Stimulated activated naive CD8-positive, alpha-beta T cell treated with anti-CD3 and anti-CD28 coated beads, Interleukin-15, Interleukin-2, amounts not matched to agents 100 ng/mL and 50 ng/mL, for 24 hours (primary cell): ENCODE results near the gene CD53.

Experiments
- H3K27ac Mint-ChIP-seq: one replicate; pipeline ENCODE4 v1.8.0; 2021; ENCODE audit warnings: mild to moderate bottlenecking, mixed read lengths
- H3K27me3 Mint-ChIP-seq: one replicate; pipeline ENCODE4 v1.8.0; 2021; ENCODE audit warnings: mixed read lengths
- H3K36me3 Mint-ChIP-seq: one replicate; pipeline ENCODE4 v1.8.0; 2021; ENCODE audit warnings: low read depth, mixed read lengths
- H3K4me1 Mint-ChIP-seq: one replicate; pipeline ENCODE4 v1.8.0; 2021; ENCODE audit warnings: low read depth, mixed read lengths
- H3K4me3 Mint-ChIP-seq: one replicate; pipeline ENCODE4 v1.8.0; 2021; ENCODE audit warnings: mild to moderate bottlenecking, mixed read lengths
- H3K9me3 Mint-ChIP-seq: one replicate; pipeline ENCODE4 v1.8.0; 2021; ENCODE audit warnings: mixed read lengths

CD53 gene

GRCh38 chr1:110888641-110889040, 15.7 kb downstream of the CD53 start:
- Mint-ChIP-seq H3K27ac (peak overlapping the region; percentile 95), H3K27me3 (no peaks in the 10 kb centered on the region), H3K4me1 (peaks cover 97% of the 10 kb centered on the region), H3K4me3 (no peak overlapping the region), H3K9me3 (peaks cover 7% of the 10 kb centered on the region), H3K36me3 (peaks cover 68% of the 10 kb centered on the region)

- H3K27ac Mint-ChIP-seq, result peak overlapping the region; percentile 77
- H3K4me3 Mint-ChIP-seq, result peak overlapping the region; percentile 47
- peaks cover 97% of the 10 kb centered on the region for H3K4me1 Mint-ChIP-seq
- no peaks in the 10 kb centered on the region for H3K27me3 Mint-ChIP-seq
- H3K36me3 Mint-ChIP-seq, result peaks cover 83% of the 10 kb centered on the region
- H3K9me3 Mint-ChIP-seq, result peaks cover 7% of the 10 kb centered on the region
These were observed 17.7 kb downstream of the CD53 start for GRCh38 chr1:110890474-110891196.

- peaks cover 7% of the 10 kb centered on the region for H3K9me3 Mint-ChIP-seq
- peaks cover 98% of the 10 kb centered on the region for H3K4me1 Mint-ChIP-seq
- H3K36me3 Mint-ChIP-seq, result peaks cover 92% of the 10 kb centered on the region
- H3K4me3 Mint-ChIP-seq, result no peak overlapping the region
- no peaks in the 10 kb centered on the region for H3K27me3 Mint-ChIP-seq
- H3K27ac Mint-ChIP-seq, result peak overlapping the region; percentile 45
These were observed 21.1 kb downstream of the CD53 start for GRCh38 chr1:110893908-110894490.

- H3K9me3 Mint-ChIP-seq, result peaks cover 7% of the 10 kb centered on the region
- H3K4me1 Mint-ChIP-seq, result peaks cover 89% of the 10 kb centered on the region
- no peak overlapping the region for H3K4me3 Mint-ChIP-seq
- no peaks in the 10 kb centered on the region for H3K27me3 Mint-ChIP-seq
- H3K27ac Mint-ChIP-seq, result peak overlapping the region; percentile 24
- peaks cover 98% of the 10 kb centered on the region for H3K36me3 Mint-ChIP-seq
These were observed 23.1 kb downstream of the CD53 start for GRCh38 chr1:110896090-110896489.

- H3K27ac Mint-ChIP-seq, result peak overlapping the region; percentile 73
- no peaks in the 10 kb centered on the region for H3K27me3 Mint-ChIP-seq
- peaks cover 94% of the 10 kb centered on the region for H3K36me3 Mint-ChIP-seq
- H3K4me1 Mint-ChIP-seq, result peaks cover 77% of the 10 kb centered on the region
- peaks cover 5% of the 10 kb centered on the region for H3K9me3 Mint-ChIP-seq
- no peak overlapping the region for H3K4me3 Mint-ChIP-seq
These were observed 24.7 kb downstream of the CD53 start for GRCh38 chr1:110897681-110898080.

- peak overlapping the region; percentile 73 for H3K27ac Mint-ChIP-seq
- H3K4me1 Mint-ChIP-seq, result peaks cover 64% of the 10 kb centered on the region
- H3K9me3 Mint-ChIP-seq, result peaks cover 5% of the 10 kb centered on the region
- no peak overlapping the region for H3K4me3 Mint-ChIP-seq
- H3K36me3 Mint-ChIP-seq, result peaks cover 91% of the 10 kb centered on the region
- no peaks in the 10 kb centered on the region for H3K27me3 Mint-ChIP-seq
These were observed 25.9 kb downstream of the CD53 start for GRCh38 chr1:110898734-110899457.

- H3K4me3 Mint-ChIP-seq, result no peak overlapping the region
- peaks cover 10% of the 10 kb centered on the region for H3K9me3 Mint-ChIP-seq
- H3K4me1 Mint-ChIP-seq, result peaks cover 59% of the 10 kb centered on the region
- H3K27ac Mint-ChIP-seq, result peak overlapping the region; percentile 38
- H3K36me3 Mint-ChIP-seq, result peaks cover 91% of the 10 kb centered on the region
- H3K27me3 Mint-ChIP-seq, result no peaks in the 10 kb centered on the region
These were observed 26.5 kb downstream of the CD53 start for GRCh38 chr1:110899458-110899843.

- Mint-ChIP-seq H3K9me3 (peaks cover 28% of the 10 kb centered on the region), H3K36me3 (peaks cover 65% of the 10 kb centered on the region), H3K27me3 (no peaks in the 10 kb centered on the region), H3K4me3 (no peak overlapping the region), H3K4me1 (peaks cover 24% of the 10 kb centered on the region), H3K27ac (no peak overlapping the region)
These were observed 30.0 kb downstream of the CD53 start for GRCh38 chr1:110902820-110903463.

- H3K27me3 Mint-ChIP-seq, result no peaks in the 10 kb centered on the region
- no peak overlapping the region for H3K4me3 Mint-ChIP-seq
- H3K27ac Mint-ChIP-seq, result no peak overlapping the region
- peaks cover 56% of the 10 kb centered on the region for H3K36me3 Mint-ChIP-seq
- H3K4me1 Mint-ChIP-seq, result peaks cover 15% of the 10 kb centered on the region
- H3K9me3 Mint-ChIP-seq, result peaks cover 36% of the 10 kb centered on the region
These were observed 31.0 kb downstream of the CD53 start for GRCh38 chr1:110903853-110904500.

- peaks cover 37% of the 10 kb centered on the region for H3K9me3 Mint-ChIP-seq
These were observed 39.8 kb downstream of the CD53 start for GRCh38 chr1:110912784-110913183.

GRCh38 chr1:110914676-110915075, 41.7 kb downstream of the CD53 start:
- Mint-ChIP-seq H3K4me3 (no peak overlapping the region), H3K27ac (no peak overlapping the region), H3K27me3 (no peaks in the 10 kb centered on the region), H3K4me1 (peaks cover 17% of the 10 kb centered on the region), H3K36me3 (no peaks in the 10 kb centered on the region), H3K9me3 (peaks cover 23% of the 10 kb centered on the region)

More at GRCh38 chr1:110912784-110913183, 39.8 kb downstream of the CD53 start:
- Mint-ChIP-seq H3K36me3 (peaks cover 5% of the 10 kb centered on the region), H3K27ac (no peak overlapping the region), H3K4me1 (peaks cover 17% of the 10 kb centered on the region), H3K4me3 (no peak overlapping the region), H3K27me3 (no peaks in the 10 kb centered on the region)

- no peak overlapping the region for H3K4me3 Mint-ChIP-seq
- H3K36me3 Mint-ChIP-seq, result no peaks in the 10 kb centered on the region
- H3K27me3 Mint-ChIP-seq, result no peaks in the 10 kb centered on the region
- H3K27ac Mint-ChIP-seq, result no peak overlapping the region
- peaks cover 15% of the 10 kb centered on the region for H3K9me3 Mint-ChIP-seq
- peaks cover 17% of the 10 kb centered on the region for H3K4me1 Mint-ChIP-seq
These were observed 42.9 kb downstream of the CD53 start for GRCh38 chr1:110915804-110916203.

- Mint-ChIP-seq H3K27ac (peak overlapping the region; percentile 45), H3K9me3 (peaks cover 10% of the 10 kb centered on the region), H3K4me3 (peak overlapping the region; percentile 68), H3K4me1 (peaks cover 17% of the 10 kb centered on the region), H3K36me3 (no peaks in the 10 kb centered on the region), H3K27me3 (no peaks in the 10 kb centered on the region)
These were observed 43.3 kb downstream of the CD53 start for GRCh38 chr1:110916274-110916668.

- peaks cover 2% of the 10 kb centered on the region for H3K36me3 Mint-ChIP-seq
- H3K27ac Mint-ChIP-seq, result peak overlapping the region; percentile 45
- peaks cover 17% of the 10 kb centered on the region for H3K4me1 Mint-ChIP-seq
- H3K4me3 Mint-ChIP-seq, result peak overlapping the region; percentile 68
- H3K27me3 Mint-ChIP-seq, result no peaks in the 10 kb centered on the region
- H3K9me3 Mint-ChIP-seq, result peaks cover 9% of the 10 kb centered on the region
These were observed 43.8 kb downstream of the CD53 start for GRCh38 chr1:110916669-110917306.
